ENCODE data around the gene DNAH14. TPM values are rescaled to one million over a fixed set of nuclear protein-coding genes. Genes with fewer than 3 reads are reported as not detected.
"Not testable (repeated sequence)": the region's sequence is repeated elsewhere in the genome, so short reads cannot be mapped to it uniquely, and the experiment has no call there.

Gene DNAH14
- total RNA-seq: 10 to 100 TPM in 3 of 4 donors, 1 to 10 TPM in 1; 4.1 to 84.0 (median 11.4) TPM

DNA sequence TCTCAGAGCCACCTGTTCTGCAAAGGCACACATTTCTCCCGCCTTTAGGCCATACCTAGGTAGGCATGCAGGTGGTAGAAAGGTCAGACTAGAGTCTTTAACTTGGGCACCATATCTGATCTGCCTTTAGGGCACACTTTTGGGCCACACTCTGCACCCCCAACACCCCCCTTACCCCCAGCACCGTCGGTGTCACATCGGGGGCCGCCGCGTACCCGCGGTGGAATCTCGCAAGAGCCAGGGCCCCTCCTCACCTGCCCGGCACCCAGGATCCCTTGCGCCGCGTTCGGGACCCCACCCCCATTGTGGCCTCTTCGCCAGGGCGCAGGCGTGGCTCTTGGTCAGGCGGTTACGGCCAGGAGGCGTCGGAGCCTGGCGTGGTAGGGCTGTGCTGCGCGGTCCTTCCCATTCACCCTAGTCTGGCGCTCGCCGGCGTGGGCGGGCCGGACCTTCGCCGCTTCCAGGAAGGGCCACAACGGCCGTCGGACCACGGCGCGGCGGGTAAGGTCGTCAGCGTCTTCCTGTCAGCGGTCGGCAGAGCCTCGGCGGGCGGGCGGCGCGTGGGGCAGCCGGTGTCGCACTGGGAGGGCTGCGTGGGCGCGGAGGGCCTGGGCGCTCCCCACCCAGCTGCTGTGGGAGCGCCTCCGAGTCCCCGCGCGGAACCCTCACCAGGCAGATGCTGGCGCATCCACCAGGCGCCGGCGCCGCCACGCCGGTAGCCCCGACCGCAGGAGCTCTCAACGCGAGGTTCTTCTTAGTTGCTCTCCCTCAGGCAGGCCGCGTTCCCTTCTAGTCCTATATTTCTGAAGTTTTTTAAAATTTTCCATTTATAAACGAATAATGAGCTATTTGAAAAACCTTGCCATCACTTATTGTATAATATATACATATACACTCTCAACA lies at the start of gene DNAH14:
Gene DNAH14, plus strand, starts transcription at position 341 of the 903 bp plus-strand sequence. CDS start 23,028 bp downstream, outside the sequence.
- WGBS, 2 donors (ENCODE audit: low coverage in 1 of 2): 0 to 4% methylated on average over 3 to 72 of the region's 75 CpGs
- H3K4me3 ChIP-seq: peak within 1 kb of the TSS; percentile 36 to 63 (median 57)
- intact Hi-C loops (cut with DNase I; ENCODE audit: low total_unique reads): no loop called here

GRCh38 chr1:224880593-224881307 lies 48.7 kb upstream of the DNAH14 start:
- Histone ChIP-seq H3K27ac (no peak overlapping the region), H3K4me1 (peaks cover 0 to 23% (median 11%) of the 10 kb centered on the region in 4 donors), H3K27me3 (no peaks in the 10 kb centered on the region), H3K9me3 (no peaks in the 10 kb centered on the region), H3K36me3 (no peaks in the 10 kb centered on the region), H3K4me3 (no peak overlapping the region)
- DNase-seq: peak; percentile 10
- in situ Hi-C loops (cut with MboI; ENCODE audit: low pct_ligation_motif_present in 1 of 4, low pct_unique_long_range_greater_than_20kb in 1 of 4, low sequenced_read_pairs in 3 of 4) (no loop called here), intact Hi-C loops (cut with DNase I; ENCODE audit: low total_unique reads) (no loop called here)
- no peak for TF ChIP-seq EP300 (IDR thresholded peaks at IDR 0.05; ENCODE audit: low read depth)
- TF ChIP-seq, protein P1, sequence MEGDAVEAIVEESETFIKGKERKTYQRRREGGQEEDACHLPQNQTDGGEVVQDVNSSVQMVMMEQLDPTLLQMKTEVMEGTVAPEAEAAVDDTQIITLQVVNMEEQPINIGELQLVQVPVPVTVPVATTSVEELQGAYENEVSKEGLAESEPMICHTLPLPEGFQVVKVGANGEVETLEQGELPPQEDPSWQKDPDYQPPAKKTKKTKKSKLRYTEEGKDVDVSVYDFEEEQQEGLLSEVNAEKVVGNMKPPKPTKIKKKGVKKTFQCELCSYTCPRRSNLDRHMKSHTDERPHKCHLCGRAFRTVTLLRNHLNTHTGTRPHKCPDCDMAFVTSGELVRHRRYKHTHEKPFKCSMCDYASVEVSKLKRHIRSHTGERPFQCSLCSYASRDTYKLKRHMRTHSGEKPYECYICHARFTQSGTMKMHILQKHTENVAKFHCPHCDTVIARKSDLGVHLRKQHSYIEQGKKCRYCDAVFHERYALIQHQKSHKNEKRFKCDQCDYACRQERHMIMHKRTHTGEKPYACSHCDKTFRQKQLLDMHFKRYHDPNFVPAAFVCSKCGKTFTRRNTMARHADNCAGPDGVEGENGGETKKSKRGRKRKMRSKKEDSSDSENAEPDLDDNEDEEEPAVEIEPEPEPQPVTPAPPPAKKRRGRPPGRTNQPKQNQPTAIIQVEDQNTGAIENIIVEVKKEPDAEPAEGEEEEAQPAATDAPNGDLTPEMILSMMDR (IDR thresholded peaks at IDR 0.05): no peak
- no peak for TF ChIP-seq POLR2AphosphoS5 (IDR thresholded peaks at IDR 0.05)
- no peak for TF ChIP-seq POLR2A (IDR thresholded peaks at IDR 0.05)
- 46 to 59% methylated on average over 4 to 8 of the region's 8 CpGs for WGBS, 2 donors (ENCODE audit: low coverage in 1 of 2)

More for the DNA sequence above, at the start of gene DNAH14:
- TF ChIP-seq EP300 (IDR thresholded peaks at IDR 0.05; ENCODE audit: low read depth): no peak
- peak; percentile 23 to 72 (median 66) for TF ChIP-seq POLR2AphosphoS5 (IDR thresholded peaks at IDR 0.05)
- TF ChIP-seq, protein P1 (IDR thresholded peaks at IDR 0.05): peak in 1 of 5 experiments; percentile 18
- TF ChIP-seq POLR2A (IDR thresholded peaks at IDR 0.05): peak; percentile 63
- H3K36me3 ChIP-seq: no peaks in the 10 kb centered on the region
- H3K27ac ChIP-seq: peak within 1 kb of the TSS; percentile 62 to 76 (median 62)
- peaks cover 22 to 27% of the 10 kb centered on the region in 2 donors for H3K9me3 ChIP-seq
- H3K27me3 ChIP-seq: no peaks in the 10 kb centered on the region
- no peaks in the 10 kb centered on the region for H3K4me1 ChIP-seq
- in situ Hi-C loops (cut with MboI; ENCODE audit: low pct_ligation_motif_present in 1 of 4, low pct_unique_long_range_greater_than_20kb in 1 of 4, low sequenced_read_pairs in 3 of 4): loop anchor here in 2 of 4 donors (10.0 kb wide), 1 partner anchor 415 kb away; no protein-coding TSS in a partner anchor
- DNase-seq: peak; percentile 80

- H3K27me3 ChIP-seq; intact Hi-C loops (cut with DNase I; ENCODE audit: low total_unique reads); DNase-seq; H3K4me3 ChIP-seq; in situ Hi-C loops (cut with MboI; ENCODE audit: low pct_ligation_motif_present in 1 of 4, low pct_unique_long_range_greater_than_20kb in 1 of 4, low sequenced_read_pairs in 3 of 4); H3K27ac ChIP-seq; H3K9me3 ChIP-seq; H3K36me3 ChIP-seq: not testable (repeated sequence)
- 29 to 76% methylated on average over 1 to 5 of the region's 5 CpGs for WGBS, 2 donors (ENCODE audit: low coverage in 1 of 2)
- peaks cover 0 to 23% (median 11%) of the 10 kb centered on the region in 4 donors for H3K4me1 ChIP-seq
Observed at GRCh38 chr1:224881308-224881692, 48.2 kb upstream of the DNAH14 start.

DNA sequence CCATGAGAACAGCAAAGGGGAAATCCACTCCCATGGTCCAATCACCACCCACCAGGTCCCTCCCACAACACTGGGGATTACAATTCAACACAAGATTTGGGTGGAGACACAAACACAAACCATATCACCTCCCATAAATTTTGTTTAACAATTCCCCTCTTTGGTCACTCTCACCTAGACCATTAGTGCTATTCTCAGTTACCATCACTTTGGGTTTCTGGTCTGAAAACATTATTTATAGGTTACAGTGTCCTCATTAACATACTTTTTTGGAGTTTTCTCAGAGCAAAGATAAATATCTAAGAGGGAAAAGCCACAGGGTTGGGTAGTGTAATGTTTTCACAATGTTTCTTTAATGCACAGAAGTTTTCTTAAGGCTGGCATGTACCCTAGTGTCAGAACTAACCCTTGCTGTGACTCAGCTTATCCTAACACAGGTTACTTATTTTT lies 47.7 kb upstream of the DNAH14 start:
- no peaks in the 10 kb centered on the region for H3K27me3 ChIP-seq
- intact Hi-C loops (cut with DNase I; ENCODE audit: low total_unique reads) (no loop called here), in situ Hi-C loops (cut with MboI; ENCODE audit: low pct_ligation_motif_present in 1 of 4, low pct_unique_long_range_greater_than_20kb in 1 of 4, low sequenced_read_pairs in 3 of 4) (no loop called here)
- no peaks in the 10 kb centered on the region for H3K36me3 ChIP-seq
- DNase-seq: no peak
- H3K4me3 ChIP-seq: no peak overlapping the region
- peaks cover 0 to 23% (median 11%) of the 10 kb centered on the region in 4 donors for H3K4me1 ChIP-seq
- H3K27ac ChIP-seq: no peak overlapping the region
- no peak for TF ChIP-seq POLR2AphosphoS5 (IDR thresholded peaks at IDR 0.05)
- TF ChIP-seq POLR2A (IDR thresholded peaks at IDR 0.05): no peak
- H3K9me3 ChIP-seq: peaks cover 0 to 3% of the 10 kb centered on the region in 2 donors

DNA sequence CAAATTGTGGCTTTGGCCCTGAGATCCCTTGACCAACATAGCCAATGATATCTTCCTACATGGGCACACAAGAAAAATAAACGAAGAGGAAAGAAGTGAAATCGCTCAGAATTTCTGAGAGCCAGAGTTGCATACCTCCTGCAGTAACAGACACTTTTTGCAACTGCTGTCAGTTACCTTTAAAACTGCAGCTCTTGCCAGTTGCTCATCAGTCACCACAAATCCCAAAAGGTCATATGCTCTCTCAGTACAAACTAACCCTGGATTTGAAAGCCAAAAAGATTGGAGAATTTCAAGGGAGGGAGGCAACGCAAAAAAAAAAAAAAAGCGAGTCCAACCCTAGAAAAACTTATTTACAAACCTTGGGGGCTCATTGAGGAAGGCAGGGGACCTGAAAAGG lies 47.2 kb upstream of the DNAH14 start:
- Histone ChIP-seq H3K27me3 (no peaks in the 10 kb centered on the region), H3K4me3 (no peak overlapping the region), H3K27ac (no peak overlapping the region), H3K36me3 (no peaks in the 10 kb centered on the region), H3K4me1 (peaks cover 0 to 23% (median 11%) of the 10 kb centered on the region in 4 donors), H3K9me3 (peaks cover 0 to 3% of the 10 kb centered on the region in 2 donors)
- in situ Hi-C loops (cut with MboI; ENCODE audit: low pct_ligation_motif_present in 1 of 4, low pct_unique_long_range_greater_than_20kb in 1 of 4, low sequenced_read_pairs in 3 of 4) (no loop called here), intact Hi-C loops (cut with DNase I; ENCODE audit: low total_unique reads) (no loop called here)
- DNase-seq: no peak
- TF ChIP-seq POLR2AphosphoS5 (IDR thresholded peaks at IDR 0.05) (no peak), EP300 (IDR thresholded peaks at IDR 0.05; ENCODE audit: low read depth) (no peak), POLR2A (IDR thresholded peaks at IDR 0.05) (no peak)
- TF ChIP-seq, protein P1 (IDR thresholded peaks at IDR 0.05): no peak
- WGBS, 2 donors (ENCODE audit: low coverage in 1 of 2): 71 to 89% methylated on average over 3 to 4 of the region's 4 CpGs
